ENCODE data around the gene TASL.

Gene TASL

DNA sequence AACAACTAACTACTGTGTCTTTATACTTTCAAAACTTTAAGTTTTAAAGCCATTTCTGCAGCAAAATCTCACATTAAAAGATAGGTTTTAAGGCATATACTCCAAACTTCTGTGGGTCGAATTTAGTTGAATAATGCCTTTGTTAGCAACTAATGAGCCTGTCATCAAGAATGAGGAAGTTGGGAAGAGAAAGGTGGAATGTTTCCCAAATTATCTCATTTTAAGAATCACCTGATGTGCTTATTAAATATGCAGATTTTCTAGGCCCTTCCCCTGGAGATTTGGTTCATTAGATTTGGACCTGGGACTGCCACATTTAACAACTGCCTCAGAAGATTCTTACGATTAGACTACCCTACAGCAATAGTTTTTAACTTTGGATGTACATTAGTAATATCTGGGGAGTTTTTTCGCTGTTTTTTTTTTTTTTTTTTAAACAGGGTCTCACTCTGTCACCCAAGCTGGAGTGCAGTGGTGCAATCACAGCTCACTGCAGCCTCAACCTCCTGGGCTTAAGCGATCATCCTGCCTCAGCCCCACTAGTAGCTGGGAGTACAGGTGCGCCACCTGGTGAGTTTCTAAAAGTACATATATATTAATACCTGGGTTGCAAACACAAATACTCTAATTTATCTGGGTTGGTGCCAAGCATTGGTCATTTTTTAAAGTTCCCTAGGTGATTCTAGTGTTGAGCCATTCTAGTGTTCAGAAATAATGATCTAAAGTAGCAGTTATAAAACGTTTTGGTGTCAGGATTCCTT, 16.1 kb upstream of the TASL start:
- in situ Hi-C loops (cut with MboI; ENCODE audit: low pct_unique_long_range_greater_than_20kb, low sequenced_read_pairs, unreplicated experiment) = no loop called here
- TF ChIP-seq, protein P1, sequence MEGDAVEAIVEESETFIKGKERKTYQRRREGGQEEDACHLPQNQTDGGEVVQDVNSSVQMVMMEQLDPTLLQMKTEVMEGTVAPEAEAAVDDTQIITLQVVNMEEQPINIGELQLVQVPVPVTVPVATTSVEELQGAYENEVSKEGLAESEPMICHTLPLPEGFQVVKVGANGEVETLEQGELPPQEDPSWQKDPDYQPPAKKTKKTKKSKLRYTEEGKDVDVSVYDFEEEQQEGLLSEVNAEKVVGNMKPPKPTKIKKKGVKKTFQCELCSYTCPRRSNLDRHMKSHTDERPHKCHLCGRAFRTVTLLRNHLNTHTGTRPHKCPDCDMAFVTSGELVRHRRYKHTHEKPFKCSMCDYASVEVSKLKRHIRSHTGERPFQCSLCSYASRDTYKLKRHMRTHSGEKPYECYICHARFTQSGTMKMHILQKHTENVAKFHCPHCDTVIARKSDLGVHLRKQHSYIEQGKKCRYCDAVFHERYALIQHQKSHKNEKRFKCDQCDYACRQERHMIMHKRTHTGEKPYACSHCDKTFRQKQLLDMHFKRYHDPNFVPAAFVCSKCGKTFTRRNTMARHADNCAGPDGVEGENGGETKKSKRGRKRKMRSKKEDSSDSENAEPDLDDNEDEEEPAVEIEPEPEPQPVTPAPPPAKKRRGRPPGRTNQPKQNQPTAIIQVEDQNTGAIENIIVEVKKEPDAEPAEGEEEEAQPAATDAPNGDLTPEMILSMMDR (IDR thresholded peaks at IDR 0.05; ENCODE audit: extremely low read depth, insufficient read depth, missing control alignments) = peak; percentile 53

DNA sequence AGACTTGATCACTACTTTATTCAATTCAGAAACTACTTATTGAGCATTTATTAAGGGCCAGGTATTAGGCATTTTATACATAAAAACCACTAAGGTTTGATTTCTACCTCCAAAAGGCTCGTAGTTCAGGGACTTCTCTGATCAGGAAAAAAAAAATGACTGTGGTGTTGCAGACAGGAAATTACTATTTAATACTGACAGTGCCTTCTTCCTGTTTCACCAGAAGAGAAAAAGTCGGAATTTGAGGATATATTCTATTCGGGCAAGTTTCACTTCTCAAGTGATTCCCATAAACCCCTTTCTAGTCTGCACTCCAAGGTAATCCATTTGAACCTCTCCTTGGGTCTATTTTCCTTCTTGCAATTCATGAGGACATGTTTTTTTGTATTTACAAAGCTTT, 15.3 kb upstream of the TASL start:
- in situ Hi-C loops (cut with MboI; ENCODE audit: low pct_unique_long_range_greater_than_20kb, low sequenced_read_pairs, unreplicated experiment) = no loop called here
- no peak for DNase-seq (ENCODE audit: low spot score)
- TF ChIP-seq, protein P1 (IDR thresholded peaks at IDR 0.05; ENCODE audit: extremely low read depth, insufficient read depth, missing control alignments) = no peak

More for the DNA sequence above, 16.1 kb upstream of the TASL start:
- no peak for DNase-seq (ENCODE audit: low spot score)

DNA sequence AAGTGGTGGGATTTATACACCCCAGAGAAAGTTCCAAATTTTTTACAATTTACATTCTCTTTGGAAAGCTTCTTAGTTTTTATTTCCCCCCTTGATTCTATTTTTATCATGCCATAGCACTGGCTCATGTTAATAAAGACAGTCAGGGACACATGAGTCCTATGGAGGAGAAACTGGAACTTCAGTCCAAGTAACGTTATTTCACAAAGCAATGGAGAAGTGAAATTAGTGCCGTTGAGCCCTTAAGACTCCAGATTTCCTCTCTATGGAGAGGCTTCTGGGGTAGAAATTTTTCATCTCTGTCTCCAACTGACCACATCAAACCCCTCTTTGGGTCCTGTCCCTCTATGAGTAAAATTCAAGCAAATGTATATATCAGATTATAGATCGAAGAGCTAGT, 12.8 kb upstream of the TASL start:
- in situ Hi-C loops (cut with MboI; ENCODE audit: low pct_unique_long_range_greater_than_20kb, low sequenced_read_pairs, unreplicated experiment) = no loop called here
- no peak for DNase-seq (ENCODE audit: low spot score)
- TF ChIP-seq, protein P1 (IDR thresholded peaks at IDR 0.05; ENCODE audit: extremely low read depth, insufficient read depth, missing control alignments) = no peak

DNA sequence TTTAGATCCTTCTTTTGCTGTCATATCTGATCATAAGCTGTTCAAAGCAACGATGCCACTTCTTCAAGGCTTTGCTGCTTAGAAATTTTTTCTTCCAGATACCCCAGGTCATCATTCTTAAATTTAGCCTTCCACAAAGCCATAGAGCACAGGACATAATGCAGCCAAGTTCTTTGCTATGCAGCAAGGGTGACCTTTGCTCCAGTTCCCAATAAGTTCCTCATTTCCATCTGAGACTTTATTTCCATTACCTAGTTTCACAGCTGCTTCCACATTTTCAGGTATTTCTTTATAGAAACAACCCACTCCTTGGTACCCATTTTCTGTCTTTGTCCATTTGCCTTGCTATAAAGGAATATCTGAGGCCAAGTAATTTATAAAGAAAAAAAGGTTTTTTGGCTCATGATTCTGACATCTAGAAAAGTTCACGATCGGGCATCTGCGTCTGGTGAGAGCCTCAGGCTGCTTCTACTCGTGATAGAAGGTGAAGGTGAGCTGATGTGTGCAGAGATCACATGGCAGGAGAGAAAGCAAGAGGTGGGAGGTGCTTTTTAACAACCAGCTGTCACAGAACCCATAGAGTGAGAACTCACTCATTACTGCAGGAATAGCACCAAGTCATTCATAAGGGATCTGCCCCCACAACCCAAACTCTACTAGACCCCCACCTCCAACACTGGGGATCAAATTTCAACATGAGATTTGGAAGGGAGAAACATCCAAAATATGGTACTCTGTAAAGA, 11.8 kb upstream of the TASL start:
- no peak for DNase-seq (ENCODE audit: low spot score)
- TF ChIP-seq, protein P1 (IDR thresholded peaks at IDR 0.05; ENCODE audit: extremely low read depth, insufficient read depth, missing control alignments) = no peak
- in situ Hi-C loops (cut with MboI; ENCODE audit: low pct_unique_long_range_greater_than_20kb, low sequenced_read_pairs, unreplicated experiment) = no loop called here

DNA sequence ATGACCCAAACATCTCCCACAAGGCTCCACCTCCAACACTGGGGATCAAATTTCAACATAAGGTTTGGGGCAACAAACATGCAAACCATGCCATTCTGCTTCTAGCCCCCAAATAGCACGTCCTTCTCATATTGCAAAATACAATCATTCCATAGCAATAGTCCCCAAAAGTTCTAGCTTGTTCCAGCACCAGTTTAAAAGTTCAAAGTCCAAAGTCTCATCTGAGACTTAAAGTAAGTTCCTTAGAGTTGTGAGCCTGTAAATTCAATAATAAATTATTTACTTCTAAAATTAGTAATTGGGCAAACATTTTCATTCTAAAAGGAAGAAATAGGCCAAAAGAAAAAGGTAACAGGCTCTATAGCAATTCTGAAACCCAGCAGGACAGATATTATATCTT, 8.9 kb upstream of the TASL start:
- in situ Hi-C loops (cut with MboI; ENCODE audit: low pct_unique_long_range_greater_than_20kb, low sequenced_read_pairs, unreplicated experiment) = no loop called here
- TF ChIP-seq, protein P1 (IDR thresholded peaks at IDR 0.05; ENCODE audit: extremely low read depth, insufficient read depth, missing control alignments) = no peak
- DNase-seq (ENCODE audit: low spot score) = no peak

DNA sequence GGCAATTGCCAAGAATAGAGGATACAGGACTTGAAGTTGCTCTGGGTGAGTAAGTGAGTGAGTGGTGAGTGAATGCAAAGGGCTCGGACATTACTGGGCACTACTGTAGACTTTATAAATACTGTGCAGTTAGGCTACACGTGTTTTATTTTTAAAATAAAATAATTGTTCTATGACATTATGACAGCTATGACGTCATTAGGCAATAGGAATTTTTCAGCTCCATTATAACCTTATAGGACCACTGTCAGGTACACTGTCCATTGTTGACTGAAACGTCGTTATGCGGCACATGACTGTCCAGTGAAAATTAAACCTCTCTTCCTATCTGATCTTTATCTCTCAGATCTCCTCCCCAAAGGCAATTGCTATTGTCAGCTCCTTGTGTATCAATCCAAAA, 5.1 kb upstream of the TASL start:
- in situ Hi-C loops (cut with MboI; ENCODE audit: low pct_unique_long_range_greater_than_20kb, low sequenced_read_pairs, unreplicated experiment) = no loop called here
- DNase-seq (ENCODE audit: low spot score) = no peak
- TF ChIP-seq, protein P1 (IDR thresholded peaks at IDR 0.05; ENCODE audit: extremely low read depth, insufficient read depth, missing control alignments) = no peak

Measured in GM13977 (cell line).